Nucleus accumbens (tissue), 56 donors: ENCODE results near the gene CARS1.

Source experiments
- DNase-seq, 56 donors: peaks; one replicate each; lab custom pipeline; 2025; lab: John Stamatoyannopoulos, UW

CARS1 gene

DNA sequence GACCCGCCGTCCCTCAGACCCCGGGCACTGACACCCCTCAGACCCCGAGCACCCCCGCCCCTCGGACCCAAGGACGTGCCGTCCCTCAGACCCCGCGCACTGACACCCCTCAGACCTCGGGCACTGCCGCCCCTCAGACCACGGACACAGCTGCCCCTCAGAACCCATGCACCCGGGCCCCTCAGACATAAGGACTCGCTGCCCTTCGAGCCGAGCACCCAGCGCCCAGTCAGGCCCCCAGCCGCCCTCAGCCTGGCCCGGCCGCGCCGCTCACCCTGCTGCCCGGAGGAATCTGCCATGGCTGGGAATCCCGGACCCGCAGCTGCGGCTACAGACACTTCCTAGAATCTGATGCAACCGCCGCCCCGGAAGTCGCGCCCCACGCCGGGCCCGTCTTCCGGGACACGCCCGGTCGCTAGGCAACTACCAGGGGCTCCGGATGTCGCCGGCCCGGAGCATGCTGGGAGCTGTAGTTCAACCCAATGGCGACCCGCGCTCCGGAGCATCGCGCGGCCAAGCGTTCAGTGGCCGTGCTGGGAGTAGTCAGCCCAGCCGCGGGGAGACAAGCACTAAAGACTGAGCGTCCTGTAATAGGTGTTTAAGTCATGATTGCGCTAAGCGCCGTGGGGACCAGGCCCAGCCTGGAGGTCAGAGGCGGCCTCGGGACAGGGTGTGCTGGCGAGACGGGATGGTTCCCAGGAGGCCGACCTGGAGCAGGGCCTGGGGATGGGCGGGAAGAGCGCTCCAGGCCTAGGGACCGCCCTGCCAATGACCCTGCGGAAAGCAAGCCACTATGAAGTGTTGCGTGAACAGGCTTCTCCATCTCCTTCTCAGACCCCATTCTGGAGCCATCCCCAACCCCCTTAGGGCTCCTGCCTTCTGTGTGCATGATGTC is at the start of gene CARS1:
CARS1 (minus strand) TSS at position 355 of the 895 bp plus-strand sequence; CDS start at position 299, 56 bp downstream.
- peak; percentile 70 to 98 (median 91) for DNase-seq

DNA sequence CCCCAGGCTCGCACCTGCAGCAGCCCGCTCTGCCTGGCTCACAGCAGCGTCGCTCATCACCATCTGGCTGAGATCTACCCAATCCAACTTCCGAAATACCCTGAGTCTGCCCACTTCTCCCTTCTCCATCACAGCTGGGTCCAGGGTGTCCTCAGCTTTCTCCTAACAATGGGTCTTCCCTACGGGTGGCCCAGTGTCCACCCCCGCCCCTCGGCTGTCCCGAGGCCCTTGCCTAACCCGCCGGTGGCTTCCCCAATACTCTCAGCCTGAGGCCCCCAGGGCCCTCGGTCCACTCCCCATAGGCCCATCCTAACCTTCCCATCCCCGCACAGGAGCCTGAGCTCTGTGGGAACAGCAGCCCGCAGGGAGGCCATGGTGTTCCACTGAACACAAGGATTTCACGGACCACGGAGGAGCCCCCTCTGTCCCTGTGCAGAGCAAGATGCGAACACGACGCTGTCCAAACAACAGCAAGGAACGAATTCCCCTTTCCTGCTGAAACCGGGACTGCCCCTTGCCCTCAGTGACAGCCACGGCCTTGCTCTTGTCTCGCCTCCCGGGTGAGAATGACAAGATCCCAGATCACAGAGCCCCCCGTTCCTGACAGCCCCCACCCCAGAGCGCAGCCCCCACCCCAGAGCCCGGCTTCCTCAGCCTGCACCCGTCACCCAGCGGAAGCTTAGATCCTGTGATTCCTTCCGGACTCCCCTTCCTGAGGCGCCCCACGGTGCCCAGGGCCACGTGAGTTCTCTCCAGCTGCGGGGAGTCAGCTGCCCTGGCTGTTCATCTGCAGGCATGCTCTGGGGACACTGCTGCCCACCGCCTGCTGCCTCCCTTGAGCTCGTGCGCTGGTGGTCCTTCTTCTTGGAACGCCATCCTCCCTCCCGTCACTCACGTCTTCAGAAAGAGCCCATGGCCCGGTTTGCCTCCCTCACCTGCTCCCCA is 48.8 kb upstream of the CARS1 start:
- DNase-seq: no peak

DNA sequence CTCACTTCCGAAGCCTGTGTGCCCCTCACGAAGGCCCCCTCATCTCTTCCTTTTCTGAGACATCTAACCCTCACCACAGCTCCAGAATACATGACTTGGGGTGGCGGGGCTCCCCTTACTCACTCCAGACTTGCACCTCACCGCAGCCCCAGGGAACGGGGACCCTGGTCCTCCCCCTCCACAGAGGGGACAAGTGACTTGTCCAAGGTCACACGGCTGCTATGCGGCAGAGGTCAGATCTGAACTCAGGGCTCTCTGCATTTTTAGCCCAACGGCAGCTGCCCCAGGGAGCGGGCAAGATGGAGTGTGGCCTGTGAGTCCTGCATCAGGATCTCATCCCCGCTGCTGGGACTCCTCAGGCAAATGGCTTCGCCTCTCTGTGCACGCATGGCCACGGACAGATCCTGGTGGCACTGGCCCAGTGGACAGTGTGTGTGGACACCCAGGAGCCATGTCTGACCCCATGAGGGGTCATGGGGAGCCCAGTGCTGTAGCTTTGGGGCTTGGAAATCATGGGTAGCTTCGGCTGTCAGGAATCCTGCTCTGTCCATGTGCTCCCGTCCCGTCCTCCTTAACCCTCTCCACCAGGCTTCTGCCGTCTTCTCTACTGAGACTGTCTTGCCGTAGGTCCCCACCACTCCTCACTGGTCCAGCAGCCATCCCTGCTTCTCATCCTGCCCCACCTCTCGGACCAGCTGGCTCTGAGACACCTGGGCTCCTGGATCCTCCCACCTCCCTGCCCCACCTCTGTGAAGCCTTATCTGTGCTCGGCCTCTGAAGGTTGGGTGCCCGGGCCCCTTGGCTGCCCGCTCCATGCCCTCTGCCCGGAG is 48.0 kb upstream of the CARS1 start:
- no peak for DNase-seq

DNA sequence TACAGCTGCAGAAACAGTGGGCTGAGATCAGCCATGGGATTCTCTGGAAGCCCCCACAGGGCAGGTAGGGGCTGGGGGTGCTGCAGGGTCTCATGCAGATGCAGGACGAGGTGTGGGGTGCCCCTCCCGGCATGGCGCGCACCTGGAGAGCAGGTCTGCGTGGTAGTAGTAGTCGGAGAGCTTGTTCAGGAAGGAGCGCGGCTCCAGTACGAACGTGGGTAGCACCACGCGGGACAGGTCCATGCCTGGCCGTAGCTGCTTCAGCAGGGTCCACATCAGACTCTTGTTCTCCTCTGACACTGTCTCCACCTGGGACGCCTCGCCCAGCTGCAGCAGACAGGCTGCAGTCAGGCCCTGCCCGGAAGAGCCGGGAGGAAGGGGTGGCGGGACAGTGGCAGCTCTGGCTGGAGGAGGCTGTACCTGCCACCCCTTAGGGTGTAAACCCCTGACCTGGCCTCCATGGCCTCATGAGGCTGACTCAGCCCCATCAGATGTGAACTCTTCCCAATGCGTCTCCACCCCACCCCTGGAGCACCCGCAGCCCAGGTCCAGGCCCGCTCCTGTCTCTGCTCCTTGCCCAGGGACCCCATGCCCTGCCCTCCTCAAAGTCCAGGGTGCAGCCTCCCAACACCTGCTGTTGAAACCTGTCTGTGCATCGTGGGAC is 47.0 kb upstream of the CARS1 start:
- DNase-seq: no peak

DNA sequence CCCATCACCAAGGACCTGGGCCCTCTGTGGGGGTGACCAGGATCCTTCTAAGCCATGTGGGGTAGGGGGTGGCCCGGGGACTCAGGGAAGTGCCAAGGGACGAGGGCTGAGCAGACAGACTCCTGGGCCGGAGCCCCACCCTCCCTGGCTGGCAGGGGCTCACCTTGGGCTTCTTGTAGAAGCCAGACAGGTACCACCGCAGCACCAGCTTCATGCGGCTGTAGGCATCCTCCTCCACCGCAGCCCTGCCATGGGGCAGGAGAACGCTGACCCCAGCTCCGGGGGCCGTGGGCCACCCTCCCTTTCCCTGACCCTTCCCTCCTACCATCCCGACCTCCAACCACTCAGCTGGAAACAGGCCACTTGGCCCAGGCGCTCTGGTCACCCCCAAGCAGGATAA is 45.9 kb upstream of the CARS1 start:
- DNase-seq: no peak

DNA sequence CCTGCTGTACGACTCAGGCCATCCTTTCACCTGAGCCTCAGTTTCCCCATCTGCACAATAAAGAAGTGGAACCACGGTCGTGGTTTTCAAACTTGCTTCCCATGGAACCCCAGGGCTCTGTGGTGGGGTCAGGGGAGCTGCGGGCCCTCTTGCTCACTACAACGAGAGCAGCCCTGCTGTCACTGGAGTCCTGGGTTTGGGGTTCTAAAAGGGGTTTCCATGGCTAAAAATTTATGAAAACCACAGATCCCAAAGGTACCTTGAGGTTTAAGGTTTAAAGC is 45.4 kb upstream of the CARS1 start:
- DNase-seq: no peak

DNA sequence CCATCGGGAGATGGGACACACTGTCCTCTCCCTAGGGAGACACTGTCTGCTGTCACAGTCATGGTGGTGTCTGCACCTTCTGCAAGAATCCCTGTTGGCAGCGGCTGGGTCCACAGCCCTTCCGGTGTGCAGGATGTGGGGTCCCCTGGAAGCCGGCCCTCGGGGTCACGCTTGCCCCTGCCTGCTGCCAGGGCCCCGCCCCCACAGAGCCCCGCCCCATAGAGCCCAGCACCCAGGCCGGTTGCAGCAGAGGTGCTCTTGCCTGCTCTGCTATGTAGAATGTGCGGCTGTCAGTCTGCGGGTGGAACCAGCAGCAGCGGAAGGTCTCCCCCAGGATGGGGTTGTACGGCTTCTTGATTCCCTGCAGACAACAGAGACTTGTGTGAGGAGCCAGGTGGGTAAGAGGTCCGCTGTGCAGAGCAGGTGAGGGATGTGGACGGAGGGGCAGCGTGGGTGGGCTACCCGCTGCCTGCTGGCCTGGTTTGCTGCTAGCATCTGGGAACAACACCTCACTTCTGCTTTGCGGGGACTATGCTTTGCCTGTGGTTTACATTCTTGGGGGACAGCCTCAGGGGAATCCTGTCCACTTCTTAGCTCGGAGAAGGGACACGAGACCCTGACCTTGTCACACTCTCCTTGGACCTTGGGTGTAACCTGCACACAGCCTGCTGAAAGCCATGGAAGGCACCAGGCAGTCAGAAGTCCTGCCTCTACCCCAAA is 44.9 kb upstream of the CARS1 start:
- DNase-seq: no peak

DNA sequence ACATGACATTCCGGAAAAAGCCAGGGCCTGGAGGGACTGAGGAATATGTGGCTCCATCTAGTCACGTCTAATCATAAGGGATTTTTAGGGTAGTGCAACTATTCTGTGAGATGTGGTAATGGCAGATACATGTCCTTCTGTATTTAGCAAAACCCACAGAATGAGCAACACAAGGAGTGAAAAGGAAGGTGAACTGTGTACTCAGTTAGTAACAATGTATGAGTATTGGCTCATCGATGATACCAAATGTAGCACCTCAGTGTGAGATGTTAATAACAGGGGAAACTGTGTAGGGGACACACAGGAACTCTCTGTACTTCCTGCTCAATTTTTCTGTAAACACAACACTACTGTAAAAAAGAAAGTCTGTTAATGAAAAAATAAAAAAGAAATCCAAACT is 42.0 kb upstream of the CARS1 start:
- DNase-seq: no peak

DNA sequence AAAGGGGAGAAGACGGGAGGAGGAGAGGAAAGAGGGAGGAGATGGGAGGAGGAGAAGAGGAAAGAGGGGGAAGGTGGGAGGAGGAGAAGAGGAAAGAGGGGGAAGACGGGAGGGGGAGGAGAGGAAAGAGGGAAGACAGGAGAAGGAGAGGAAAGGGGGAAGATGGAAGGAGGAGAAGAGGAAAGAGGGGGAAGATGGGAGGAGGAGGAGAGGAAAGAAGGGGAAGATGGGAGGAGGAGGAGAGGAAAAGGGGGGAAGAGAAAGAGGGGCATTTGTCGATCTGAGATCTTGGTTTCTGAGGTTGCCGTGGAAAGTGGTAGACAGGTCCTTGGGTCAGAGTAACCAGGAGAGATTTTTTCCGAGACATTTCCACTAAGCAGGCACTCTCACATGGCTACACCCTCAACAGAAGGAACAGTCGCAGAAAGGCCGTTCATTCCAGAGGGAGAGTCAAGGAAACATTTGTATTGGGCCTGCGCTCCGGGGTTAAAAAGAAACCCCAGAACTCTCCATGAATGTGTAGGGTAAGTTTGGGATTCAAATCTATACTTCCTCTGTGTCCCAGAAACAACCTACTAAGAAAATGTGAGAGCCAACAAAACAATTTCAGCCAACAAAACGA is 39.8 kb upstream of the CARS1 start:
- no peak for DNase-seq

DNA sequence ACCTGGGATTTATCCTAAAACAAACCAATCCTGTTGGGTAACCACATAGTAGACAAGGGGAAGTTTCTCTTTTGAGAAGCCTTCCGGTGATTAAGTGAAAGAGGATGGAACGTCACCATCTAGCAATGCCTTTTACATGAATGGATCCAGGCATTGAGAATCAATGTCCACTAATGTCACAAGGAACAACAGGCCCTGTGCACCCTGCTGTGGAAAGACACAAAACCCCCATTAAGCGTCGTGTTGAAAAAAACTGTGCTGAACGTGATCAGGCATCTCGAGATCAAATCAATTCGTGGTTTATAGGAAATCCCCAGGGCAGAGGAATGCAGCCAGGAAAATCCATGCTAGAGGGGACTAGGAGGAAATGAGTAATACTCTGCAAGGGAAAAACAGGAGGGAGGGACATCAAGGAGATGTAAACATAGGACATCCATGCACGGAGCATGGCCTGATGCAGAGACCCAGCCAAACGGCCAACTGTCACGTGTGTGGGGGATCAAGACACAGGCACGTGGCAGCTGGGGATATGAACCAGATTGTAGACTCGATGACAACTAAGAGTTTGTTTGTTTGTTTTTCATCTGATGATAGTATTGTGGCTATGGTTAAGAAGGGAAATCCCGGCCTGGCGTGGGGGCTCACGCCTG is 38.6 kb upstream of the CARS1 start:
- DNase-seq: peak in 2 of 56 donors; percentile 6 to 8

DNA sequence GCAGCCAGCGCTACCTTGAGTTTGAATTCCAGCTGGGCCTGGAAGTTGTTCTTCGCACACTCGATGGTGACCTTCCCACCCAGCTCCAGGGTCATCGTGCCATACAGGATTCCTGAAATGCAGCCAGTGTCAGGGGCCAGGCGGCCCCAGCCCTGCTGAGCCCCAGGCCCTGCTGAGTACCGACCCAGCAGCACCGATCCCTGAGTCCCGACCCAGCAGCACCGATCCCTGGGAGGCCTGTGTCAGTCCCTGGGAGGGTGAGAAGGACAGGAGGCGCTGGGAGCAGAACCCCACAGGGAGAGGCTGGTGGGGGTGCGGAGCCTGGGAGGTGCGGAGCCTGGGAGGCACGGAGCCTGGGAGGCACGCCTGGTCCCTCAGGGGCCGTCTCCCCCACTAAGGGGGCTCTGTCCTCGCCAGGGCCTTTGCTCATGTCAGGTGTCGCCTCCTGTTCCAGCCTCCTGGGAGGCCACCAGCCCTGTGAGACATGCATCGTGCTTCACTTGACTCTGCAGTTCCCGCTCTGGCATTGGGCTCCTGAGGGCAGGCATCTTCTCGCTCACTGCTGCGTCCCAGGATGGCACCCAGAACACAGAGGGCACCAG is 37.1 kb upstream of the CARS1 start:
- DNase-seq: no peak

DNA sequence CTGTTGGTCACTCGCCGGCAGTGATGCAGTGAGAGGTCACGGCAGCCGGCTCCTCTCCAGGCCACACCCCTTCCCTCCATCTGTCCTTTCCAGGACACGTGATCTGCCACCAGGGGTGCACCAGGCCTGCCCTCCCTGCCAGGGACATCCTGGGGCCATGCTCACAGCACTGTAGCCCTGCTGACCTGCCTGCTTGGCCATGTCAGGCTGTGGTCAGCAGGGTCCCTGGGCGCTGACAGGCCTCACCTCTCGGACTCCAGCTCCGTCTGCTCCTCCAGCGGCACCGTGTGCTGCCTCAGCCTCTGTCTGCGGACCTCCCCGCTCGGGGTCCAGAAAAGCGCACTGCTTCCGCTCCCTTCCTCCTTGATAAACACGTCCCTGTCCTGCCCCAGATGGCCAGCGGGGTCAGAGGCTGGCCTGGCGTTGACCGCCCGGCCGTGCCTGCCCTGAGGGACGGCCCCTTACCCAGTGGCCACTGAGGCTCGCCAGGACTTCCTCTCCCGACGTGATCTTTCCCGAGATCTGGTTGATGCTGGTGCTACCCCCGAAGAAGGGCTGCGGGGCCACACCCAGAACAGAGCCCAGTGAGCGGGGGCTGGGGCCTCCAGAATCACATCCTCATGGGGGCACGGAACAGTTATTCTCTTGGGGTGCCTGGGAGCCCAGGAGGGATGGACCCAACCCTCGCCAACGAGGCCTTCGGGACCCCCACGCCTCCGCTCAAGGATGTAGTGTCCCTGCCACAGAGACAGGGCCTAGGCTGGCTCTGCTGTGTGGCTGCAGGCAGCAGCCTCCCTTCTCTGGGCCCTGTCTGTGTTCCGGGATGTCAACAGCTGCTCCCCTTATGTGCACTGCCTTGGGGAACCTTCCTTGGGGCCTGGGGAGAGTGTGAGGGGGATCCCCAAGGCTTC is 36.3 kb upstream of the CARS1 start:
- DNase-seq: no peak

DNA sequence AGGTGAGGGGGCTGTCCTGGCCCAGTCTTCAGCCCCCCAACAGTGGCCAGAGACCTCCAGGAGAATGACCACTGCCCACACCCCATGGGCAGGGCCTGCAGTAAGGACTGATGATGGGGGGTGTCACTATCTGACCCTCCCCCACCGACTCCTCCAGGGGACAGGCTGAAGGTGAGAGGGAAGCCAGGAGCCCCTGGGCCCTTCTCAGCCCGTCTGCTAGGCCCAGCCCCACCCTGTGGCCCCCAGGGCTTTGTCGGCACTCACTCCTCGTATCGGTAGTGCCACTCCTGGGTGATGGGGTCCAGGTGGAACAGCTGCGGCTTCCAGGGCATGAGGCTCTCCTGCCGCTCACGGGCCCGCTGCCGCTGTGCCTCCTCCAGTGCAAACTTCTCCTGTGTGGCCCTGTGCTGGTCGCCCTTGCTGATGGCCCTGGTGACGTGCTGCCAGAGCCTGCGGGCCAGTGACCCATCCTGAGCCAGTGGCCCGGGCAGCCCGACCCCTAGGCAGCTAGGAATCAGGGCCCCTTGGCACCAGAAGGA is 35.4 kb upstream of the CARS1 start:
- DNase-seq: no peak

DNA sequence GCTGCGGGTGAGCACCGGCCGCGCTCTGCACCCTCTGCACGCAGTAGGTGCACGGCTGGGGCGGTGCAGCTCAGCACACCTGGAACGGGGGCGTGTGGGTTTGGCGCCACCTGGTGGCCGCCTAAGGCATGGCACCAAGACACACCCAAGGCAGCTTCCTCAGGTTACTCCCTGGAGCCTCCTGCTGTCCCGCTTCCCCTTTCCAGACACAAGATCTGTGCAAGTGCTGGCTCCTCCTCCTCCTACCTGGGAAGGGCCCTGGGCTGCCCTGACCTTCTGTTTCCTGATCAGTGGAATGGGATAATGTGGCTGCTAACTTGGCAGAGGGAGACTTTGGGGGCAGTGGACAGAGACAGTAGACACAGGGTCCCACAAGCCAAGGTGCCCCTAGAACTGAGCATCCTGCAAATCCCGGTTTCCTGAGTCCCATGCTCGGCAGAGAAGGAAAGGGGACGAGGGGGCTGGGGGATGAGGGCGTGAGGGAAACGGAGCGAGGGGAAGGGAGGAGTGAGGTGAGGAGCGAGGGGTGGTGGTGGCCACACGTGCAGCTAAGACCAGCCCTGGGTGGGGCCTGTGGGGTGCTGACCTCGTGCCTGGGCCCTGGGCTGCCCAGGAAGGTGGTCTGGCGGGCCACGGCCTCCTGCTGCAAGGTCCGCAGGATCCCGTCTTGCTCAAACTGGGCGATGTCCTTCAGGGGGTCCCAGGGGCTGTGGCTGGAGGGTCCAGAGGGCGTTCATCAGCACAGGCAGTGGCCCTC is 34.8 kb upstream of the CARS1 start:
- peak in 44 of 56 donors; percentile 7 to 72 (median 37) for DNase-seq

DNA sequence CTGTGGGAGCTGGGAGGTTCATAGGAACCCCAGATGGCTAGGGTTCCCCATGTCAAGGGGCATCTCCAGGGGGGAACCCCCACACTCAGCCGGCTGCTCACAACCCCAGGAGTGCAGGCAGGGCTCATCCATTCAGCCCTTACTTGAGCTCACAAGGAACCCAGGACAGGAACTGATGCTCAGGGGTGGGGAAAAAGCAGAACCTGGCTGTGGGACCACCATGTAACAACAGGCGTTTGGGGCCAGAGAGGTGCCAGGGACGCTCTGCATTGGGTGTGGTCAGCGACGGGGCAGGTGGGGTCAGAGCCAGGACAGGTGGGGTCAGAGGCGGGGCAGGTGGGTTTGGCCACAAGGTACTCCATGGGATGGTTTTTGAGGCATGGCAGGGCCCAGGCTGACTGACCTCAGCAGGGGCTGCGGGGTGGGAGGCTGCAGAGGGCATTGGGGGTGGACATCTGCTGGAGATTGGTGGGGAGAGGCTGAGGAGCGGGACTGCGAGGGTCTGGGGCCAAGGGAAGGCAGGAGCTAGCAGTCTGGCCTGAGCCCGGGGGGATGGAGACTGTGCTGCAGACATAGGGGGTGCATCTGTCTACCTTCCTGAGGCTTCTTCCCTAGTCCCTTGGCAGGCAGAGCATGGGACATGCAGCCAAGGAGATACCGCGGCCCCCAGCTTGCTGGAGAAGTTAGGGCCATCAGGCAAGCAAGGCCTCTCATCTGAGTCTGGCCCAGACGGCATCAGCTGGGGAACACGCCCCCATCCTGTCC is 34.0 kb upstream of the CARS1 start:
- DNase-seq: no peak
